DLD1 (cell line): ENCODE measurements around the gene TMEM185A.
"Not testable (repeated sequence)": the region's sequence is repeated elsewhere in the genome, so short reads cannot be mapped to it uniquely, and the experiment has no call there.

Source experiments
- in situ Hi-C: cut with HindIII; loops from 2 replicates; pipeline ENCODE4 v1.10.0; 2017; ENCODE audit warnings: low sequenced_read_pairs

The TMEM185A gene

DNA sequence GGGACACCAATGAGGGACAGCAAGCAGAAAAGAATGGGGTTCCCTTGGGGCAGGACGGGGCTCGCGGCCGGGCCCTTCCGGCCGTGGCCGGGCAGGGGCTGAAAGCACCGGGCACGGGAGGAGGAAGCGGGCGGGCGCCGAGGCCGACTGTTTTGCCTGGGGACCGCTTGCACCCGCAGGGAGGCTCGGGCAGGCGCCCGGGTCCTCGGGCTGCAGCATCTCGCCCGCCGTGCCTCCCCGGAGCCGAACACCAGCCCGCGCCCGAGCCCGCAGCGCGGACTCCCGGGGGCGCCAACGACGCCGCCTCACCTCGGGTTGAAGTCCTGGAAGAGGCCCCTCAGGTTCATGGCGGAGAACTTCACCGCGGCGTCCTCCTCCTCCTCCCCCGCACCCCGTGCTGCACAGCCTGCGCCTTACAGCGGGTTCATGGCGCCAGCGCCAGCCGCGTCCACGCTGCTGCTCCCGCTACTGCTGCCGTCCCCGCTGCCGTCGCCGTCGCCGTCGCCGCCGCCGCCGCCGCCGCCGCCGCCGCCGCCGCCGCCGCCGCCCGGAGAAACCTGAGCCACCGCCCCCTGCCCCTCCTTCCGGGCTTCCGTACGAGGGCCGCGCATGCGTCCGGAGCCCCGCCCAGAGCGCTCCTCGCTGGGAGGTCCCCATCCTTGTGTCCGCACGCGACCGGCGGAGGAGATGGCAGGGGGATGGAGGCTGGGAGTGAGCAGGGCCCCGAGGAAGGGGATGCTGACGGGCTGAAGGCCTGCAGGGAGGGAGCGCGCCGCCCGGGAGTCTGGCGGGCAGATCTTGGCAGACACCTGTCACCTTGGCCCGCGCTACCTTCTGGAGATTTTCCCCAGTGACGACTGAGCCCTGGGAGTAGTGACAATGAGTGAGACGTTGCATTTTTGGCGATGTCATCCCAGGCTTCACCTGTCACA is at the start of gene TMEM185A:
TMEM185A (minus strand) TSS at position 559 of the 932 bp plus-strand sequence; CDS start at position 347, 212 bp downstream.
- in situ Hi-C loops: loop anchor here (25.0 kb wide), 1 partner anchor 119 kb away; the partner anchor contains the start of gene IDS

DNA sequence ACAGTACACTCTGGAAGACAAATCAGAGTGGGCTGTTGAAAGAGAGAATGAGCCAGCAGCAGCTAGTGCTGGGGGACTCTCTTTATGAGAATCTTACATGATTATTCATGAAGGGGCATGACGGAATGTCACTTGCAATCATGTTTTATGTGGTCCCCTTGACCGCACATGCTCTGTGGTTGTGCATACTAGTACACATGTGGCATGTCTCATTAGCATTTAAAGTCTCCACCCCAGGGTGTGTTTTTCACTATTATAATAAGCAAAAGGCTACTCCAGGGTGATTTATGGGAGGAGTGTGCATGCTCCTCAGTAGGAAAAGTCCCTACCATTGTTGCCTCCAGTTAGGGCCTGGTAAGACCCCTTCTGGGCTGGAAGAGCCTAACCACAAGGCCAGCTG is 49.6 kb upstream of the TMEM185A start:
- in situ Hi-C loops: no loop called here

DNA sequence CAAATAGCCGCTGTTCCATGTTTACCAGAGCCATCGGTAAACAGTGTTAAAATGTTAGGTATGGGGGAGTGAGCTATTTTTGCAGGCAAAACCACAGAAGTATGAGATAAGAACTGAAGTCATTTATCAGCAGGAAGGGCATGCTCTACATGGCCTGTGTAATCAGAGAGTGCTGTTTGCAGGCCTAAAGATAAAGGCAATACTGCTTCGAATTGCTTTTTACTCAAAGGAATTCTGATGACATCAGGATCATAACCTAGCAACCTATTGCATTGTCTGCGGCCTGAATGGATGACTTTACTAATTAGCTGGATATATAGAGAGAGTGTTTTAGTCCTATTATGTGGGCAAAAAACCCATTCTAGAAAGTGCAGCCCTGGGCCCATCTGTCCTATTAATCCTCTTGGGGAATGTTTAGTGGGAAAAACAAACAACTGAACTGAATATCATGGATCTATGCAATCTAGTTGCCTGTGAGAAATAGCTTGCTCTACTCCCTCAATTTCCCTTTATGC is 47.6 kb upstream of the TMEM185A start:
- in situ Hi-C loops: not testable (repeated sequence)

DNA sequence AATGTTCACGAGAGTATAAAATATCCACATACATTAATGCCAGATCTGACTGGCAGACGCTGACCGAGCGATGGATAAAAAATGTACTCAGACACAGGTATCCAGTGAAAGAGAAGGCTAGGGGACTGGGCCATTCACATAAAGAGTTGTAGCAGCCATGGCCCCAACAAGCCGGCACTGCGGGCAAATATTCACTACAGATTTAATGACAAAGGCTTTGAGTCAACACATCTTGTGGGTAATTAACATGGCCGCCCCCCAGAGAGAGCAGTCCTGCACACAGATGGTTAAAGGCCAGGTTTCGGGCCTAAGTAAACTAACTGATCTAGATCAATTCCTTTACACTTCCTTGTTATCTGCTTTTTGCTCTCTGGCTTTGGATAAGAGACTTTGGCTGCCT is 44.0 kb upstream of the TMEM185A start:
- in situ Hi-C loops: not testable (repeated sequence)

DNA sequence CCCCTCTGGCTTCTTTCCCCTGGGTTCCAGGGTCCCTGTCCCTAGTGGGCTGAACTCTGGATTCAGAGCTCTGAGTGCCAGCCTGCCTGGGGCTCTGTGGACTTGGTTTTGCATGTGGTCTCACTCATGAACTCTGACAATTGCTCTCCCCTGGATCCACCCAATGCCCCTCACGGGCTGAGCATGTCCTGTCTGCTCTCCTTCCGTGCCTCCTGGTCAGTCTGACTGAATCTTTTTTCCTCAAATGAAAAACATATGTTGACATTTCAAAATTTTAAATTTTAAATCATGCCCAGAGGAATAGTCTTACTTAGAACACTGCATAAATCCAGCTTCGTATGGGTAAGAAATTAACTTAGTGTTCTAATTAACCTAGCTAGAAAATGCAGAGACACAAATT is 43.5 kb upstream of the TMEM185A start:
- in situ Hi-C loops: not testable (repeated sequence)

DNA sequence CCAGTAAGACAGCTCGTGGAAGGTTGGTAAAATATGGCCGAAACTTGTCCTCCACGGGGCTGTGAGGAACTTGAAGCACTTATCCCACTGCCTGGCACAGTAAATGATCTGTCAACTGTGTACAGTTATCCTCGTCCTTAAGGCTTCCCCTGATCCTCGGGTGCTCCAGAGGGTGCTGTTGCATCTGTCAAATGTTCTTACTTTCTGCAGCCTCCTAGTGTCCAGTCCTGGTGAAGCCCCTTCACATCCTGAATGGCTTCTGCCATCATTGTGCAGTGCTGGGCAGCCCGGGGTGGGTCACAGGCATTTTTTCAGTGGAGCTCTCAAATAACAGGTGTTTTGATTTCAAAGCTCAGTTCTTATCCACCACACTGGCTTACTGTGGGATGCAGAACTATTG is 29.0 kb upstream of the TMEM185A start:
- in situ Hi-C loops: not testable (repeated sequence)

DNA sequence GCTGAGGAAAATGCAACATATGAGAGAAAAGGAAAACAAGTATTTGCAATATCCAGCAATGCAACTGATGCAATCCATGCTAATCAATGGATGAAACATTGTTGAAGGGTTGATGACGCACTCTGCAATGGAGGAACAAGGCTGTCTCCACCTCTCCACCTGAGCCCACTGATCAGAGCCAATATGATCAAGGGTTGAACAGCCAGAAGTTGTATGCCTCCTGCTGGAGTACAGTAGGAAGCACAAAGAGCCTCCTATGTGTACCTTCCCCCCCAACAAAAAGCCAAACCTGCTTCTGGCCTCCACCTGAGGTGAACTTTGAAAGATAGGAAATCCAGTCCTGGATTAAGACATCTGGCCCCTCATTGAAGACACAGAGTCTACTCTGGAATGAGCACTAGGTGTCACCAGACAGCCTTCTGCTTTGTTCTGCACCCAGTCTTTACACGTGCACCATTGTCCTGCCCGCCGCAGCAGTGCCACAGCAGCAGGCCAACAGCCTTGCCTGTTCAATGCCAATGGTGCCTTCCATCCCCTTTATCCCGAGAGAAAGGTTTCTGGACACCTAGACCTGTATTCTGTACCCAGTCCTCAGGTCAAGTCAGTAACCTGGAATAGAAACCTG is 24.8 kb upstream of the TMEM185A start:
- in situ Hi-C loops: not testable (repeated sequence)

DNA sequence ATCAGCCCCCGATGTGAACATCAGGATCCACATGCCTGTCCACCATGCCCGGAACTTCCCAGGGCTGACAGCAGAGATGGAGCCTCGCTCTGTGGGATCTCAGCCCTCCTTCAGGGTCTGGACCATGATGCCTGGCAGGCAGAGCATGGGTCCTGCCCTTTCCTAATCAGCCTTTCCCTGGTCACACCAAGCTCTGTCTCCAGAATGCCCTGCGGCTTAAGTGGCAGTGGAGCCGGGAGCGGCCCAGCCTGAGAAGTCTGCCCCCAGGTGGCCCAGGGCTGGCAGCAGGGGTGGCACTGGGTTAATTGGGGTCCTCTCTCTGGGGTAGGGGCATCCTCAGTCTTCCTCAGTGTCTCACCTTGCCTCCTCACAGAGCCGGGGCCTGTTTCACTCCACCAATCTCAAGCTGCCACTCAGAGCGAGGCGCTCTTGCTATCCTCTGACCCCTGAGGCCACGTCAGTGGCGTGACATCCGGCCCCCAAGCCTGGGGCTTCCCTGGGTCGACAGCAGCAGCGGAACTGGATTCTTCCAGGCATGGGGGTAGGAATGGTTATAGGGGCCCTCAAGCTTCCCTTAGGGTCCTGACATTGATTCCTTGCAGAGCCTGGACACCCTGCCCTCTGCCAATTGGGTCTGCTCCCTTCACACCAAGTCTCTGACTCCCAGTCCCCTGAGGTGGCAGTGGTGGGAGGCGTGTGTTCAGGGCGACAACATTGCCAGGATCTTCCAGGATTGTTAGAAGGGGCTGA is 20.8 kb upstream of the TMEM185A start:
- in situ Hi-C loops: no loop called here

DNA sequence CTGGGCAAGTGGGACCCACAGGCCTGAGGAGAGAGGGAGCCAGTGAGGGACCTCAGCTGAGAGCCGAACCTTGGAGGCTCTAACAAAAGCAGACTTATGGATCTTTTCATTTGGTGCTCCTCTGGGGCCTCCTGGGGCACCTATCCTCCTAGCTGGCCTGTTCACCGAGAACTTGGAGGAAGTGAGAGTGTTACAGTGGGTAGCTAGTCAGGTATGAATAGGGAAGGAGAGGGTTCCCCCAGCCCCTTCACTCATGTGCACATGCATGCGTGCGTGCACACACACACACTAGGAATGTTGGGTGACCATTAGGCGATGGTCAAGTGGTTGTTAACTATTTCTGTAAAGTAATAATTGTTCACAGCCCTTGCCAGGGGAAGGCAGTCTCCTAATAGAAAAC is 18.6 kb upstream of the TMEM185A start:
- in situ Hi-C loops: no loop called here

DNA sequence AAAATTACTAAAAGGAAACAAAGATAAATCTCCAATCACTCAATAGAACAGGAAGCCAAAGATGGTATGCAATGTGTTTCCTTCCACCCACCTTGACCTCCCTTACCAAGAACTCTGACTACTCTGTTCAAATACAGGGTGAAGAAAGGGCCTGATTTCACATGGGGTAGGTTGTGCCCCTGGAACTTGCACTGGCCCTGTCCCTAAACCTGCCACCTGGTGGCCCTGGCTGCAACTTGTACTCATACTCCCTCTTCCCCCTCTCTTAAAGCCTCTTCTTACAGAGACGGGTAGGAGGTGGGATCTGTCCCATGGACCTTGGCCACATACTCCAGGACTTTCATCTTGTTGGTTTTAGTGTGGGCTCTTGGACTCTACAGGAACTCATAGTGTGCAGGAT is 17.3 kb upstream of the TMEM185A start:
- in situ Hi-C loops: loop anchor here (25.0 kb wide), 1 partner anchor 137 kb away; the partner anchor contains the start of gene IDS

DNA sequence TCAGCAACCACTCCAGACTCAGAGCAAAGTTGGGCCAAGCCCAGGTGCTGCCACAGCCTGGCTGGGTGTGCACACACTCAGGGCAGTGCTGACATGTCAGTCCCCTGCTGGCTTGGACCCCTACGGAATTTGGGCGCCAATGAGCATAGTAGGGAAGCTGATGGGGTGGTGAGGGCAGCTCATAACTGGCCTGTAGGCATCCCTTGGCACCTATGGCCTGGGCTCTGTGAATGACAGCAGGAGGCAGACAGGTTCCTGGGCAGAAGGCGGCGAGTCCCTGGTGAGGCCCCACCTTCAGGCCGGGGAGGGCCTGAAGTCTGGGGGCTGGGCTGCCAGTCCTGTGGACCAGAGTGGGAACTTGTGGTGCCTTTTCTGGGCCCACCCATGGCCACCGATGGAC is 15.9 kb upstream of the TMEM185A start:
- in situ Hi-C loops: loop anchor here (25.0 kb wide), 1 partner anchor 135 kb away; the partner anchor contains the start of gene IDS

DNA sequence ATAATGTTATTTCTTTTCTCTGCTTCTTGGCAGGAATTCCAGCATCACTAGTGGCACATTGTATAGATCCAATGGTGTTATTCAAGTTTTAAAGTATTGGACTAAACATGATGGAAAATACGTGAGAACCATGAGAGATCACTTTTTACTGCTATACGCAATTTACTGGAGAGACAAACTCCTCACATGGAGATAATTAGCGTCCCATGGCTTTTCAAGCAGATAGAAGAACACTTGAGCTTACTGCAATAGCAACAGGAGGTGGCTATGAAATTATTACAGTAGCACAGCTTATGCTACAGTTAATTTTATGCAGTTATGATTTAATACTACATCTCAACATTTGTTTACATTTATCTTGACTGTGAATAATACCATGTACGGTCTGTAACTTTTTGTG is 11.9 kb upstream of the TMEM185A start:
- in situ Hi-C loops: loop anchor here (25.0 kb wide), 1 partner anchor 131 kb away; the partner anchor contains the start of gene IDS

DNA sequence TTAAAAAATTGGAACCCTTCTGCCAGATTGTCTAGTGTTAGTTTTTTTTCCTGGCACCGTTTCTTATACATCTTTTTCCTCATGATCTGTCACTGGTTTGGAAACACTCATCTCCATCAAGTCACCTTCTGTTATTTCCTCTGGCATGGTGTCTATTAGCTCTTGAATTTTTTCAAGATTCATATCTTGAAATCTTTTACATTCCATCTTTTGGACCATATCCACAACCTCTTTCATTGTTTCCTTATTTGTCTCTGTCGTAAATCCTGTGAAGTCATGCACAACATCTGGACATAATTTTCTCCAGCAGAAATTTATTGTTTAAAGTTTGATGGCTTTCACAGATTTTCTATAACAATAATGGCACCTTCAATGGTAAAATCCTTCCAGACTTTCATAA is 10.2 kb upstream of the TMEM185A start:
- in situ Hi-C loops: loop anchor here (25.0 kb wide), 1 partner anchor 130 kb away; the partner anchor contains the start of gene IDS

DNA sequence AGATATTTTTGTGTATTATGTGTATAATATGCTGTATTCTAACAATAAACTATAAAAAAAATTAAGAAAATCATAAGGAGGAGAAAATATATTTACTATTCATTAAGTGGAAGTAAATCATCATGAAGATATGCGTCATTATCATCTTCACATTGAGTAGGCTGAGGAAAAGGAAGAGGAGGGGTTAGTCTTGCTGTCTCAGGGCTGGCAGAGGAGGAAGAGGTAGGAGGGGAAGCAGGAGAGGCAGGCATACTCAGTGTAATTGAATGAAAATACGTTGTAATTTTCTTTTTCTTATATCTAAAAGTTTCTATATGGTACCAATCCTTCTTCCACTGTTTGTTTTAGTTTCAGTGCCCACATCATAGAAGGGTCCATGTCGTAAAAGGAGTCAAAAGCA is 9.8 kb upstream of the TMEM185A start:
- in situ Hi-C loops: loop anchor here (25.0 kb wide), 1 partner anchor 129 kb away; the partner anchor contains the start of gene IDS

DNA sequence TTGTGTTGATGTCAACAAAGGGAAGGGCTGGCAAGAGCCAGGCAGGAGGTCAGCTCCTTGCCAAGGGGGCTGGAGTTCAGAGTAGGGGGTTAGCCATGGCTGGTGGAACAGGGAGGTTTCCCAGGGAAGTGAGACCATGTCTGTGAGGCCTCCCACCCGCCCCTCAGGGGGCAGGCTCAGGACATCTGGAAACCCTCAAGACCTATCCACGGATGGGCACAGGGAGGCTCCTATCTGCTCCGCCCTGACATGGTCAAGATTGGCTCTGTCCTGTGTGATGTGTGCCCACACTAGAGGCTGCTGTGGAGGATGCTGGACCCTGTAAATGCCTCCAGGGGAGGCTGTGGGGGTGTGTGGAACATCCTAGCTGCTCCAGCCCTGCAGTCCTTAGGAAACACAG is 8.0 kb upstream of the TMEM185A start:
- in situ Hi-C loops: loop anchor here (25.0 kb wide), 1 partner anchor 127 kb away; the partner anchor contains the start of gene IDS

DNA sequence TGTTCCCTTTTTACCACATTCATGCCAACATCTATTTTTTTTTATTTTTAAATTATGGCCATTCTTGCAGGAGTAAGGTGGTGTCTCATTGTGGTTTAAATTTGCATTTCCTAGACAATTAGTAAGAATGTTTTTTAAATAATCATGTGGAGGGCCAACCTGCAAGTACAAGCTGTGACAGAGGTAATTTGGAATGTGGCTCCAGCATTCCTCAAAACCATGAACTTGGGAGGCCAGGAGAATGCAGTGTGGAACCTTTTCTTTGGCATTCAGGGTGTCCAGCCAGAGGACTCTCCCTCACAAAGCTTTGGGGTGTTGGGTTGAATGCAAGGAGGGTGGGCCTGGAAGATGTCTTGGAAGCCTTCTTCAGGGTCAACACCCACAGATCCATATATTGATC is 7.3 kb upstream of the TMEM185A start:
- in situ Hi-C loops: loop anchor here (25.0 kb wide), 1 partner anchor 127 kb away; the partner anchor contains the start of gene IDS

DNA sequence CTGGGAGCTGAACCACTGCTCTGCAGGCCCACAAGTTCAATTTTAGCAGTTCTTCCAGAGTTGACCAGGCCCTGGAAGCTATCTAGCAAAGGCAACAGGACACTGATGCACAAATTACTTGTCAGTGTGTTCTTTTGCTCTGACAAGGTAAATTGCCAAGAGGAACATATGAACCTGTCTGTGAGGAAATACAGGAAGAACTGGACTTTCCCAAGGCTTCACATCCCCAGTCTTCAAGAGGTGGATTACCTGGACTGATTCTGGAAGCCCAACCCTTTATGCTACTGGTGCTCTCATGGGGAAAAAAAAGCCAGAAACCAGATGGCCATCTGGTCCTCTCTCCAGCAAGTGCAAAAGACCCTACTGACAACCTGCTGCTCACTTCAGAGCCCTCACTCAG is 1.9 kb upstream of the TMEM185A start:
- in situ Hi-C loops: loop anchor here (25.0 kb wide), 1 partner anchor 121 kb away; the partner anchor contains the start of gene IDS

DNA sequence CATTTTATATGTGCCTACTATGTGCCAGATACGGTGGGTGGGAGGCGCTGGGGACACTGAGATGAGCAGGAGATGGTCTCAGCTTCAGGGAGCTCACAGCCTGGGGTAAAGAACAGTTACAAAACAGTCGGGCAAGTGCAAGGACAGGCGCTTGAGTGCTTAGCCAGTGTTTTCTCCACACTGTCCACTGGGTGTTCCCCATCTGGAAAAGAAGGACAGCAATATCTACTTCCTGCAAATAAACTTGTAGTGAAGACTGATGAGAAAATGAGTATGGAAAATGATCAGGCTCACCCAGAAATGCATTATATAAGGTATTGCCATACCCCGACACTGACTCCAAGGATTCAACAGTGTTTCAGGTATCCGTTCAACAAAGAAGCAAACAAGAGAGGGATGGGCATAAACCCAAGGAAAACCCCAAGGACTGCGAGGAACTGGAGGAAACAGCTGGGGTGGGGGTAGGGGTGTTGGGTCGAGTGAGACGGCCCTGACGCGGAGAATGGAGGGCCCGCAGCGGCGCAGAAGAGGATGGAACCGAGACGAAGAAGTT is 835 bp downstream of the TMEM185A start:
- in situ Hi-C loops: loop anchor here (25.0 kb wide), 1 partner anchor 118 kb away; the partner anchor contains the start of gene IDS

DNA sequence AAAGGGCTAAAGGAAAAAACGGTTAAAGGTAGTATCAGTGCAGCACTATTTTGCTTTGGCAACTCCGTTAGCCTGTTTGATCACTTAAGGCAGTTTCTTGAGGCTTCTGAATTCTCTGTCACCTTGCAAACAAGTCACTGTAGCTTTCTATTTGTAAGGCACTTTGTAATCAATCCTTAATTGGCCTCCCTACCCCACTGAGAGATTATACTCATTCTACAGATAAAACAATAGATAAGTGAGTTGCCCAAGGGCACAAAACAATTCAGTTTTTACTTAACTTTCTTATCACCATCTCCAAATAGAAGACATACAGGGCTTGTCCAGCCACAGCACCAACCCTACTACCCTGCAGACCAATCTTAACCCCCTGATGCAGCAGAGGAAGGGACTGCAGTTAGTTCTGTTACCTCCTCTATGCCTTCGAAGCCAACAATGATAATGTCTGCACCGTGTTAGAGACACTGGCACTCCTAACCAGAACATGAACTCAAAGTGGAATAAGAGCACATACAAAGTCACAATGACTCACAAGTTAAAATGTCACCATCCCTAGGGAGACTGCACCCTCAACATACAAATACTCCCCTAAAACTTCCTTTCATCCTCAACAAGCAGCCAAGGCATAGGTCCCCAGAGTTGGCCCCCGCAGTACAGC is 1.7 kb downstream of the TMEM185A start:
- in situ Hi-C loops: loop anchor here (25.0 kb wide), 1 partner anchor 118 kb away; the partner anchor contains the start of gene IDS
